ENCODE measurements around the gene ZNF276. TPM values are rescaled to one million over a fixed set of nuclear protein-coding genes. Genes with fewer than 3 reads are reported as not detected.
A peak's percentile ranks its signal among the peaks of the same experiment; 100 is the strongest.

Gene ZNF276
- total RNA-seq, 1 donor from 2014 or later, result 36.4 TPM

GRCh38 chr16:89739383-89739782 lies 18.0 kb downstream of the ZNF276 start:
- DNase-seq (ENCODE audit: low spot score), result no peak
- H3K9me3 Mint-ChIP-seq, result no peaks in the 10 kb centered on the region
- no peaks in the 10 kb centered on the region for H3K27me3 Mint-ChIP-seq (ENCODE audit: insufficient read depth)
- intact Hi-C loops (cut with micrococcal nuclease), result no loop called here
- peaks cover 15% of the 10 kb centered on the region for H3K4me1 Mint-ChIP-seq (ENCODE audit: low read depth)
- H3K27ac Mint-ChIP-seq, result no peak overlapping the region
- H3K36me3 Mint-ChIP-seq (ENCODE audit: low read depth), result peaks cover 54% of the 10 kb centered on the region
- no peak overlapping the region for H3K4me3 Mint-ChIP-seq

- Mint-ChIP-seq H3K4me3 (no peak overlapping the region), H3K27me3 (ENCODE audit: insufficient read depth) (no peaks in the 10 kb centered on the region), H3K36me3 (ENCODE audit: low read depth) (peaks cover 46% of the 10 kb centered on the region), H3K27ac (no peak overlapping the region), H3K9me3 (no peaks in the 10 kb centered on the region), H3K4me1 (ENCODE audit: low read depth) (peaks cover 15% of the 10 kb centered on the region)
- intact Hi-C loops (cut with micrococcal nuclease), result no loop called here
- no peak for DNase-seq (ENCODE audit: low spot score)
Measured at GRCh38 chr16:89741342-89742014, 20.1 kb downstream of the ZNF276 start.

- H3K27me3 Mint-ChIP-seq (ENCODE audit: insufficient read depth), result no peaks in the 10 kb centered on the region
- no peak for DNase-seq (ENCODE audit: low spot score)
- H3K36me3 Mint-ChIP-seq (ENCODE audit: low read depth), result peaks cover 35% of the 10 kb centered on the region
- H3K4me3 Mint-ChIP-seq, result no peak overlapping the region
- no peaks in the 10 kb centered on the region for H3K9me3 Mint-ChIP-seq
- H3K27ac Mint-ChIP-seq, result no peak overlapping the region
- intact Hi-C loops (cut with micrococcal nuclease), result no loop called here
- H3K4me1 Mint-ChIP-seq (ENCODE audit: low read depth), result peaks cover 1% of the 10 kb centered on the region
Measured at GRCh38 chr16:89742948-89743347, 21.6 kb downstream of the ZNF276 start.

GRCh38 chr16:89744813-89745212 lies 23.5 kb downstream of the ZNF276 start:
- no peak for DNase-seq (ENCODE audit: low spot score)
- intact Hi-C loops (cut with micrococcal nuclease), result no loop called here
- H3K36me3 Mint-ChIP-seq (ENCODE audit: low read depth), result peaks cover 29% of the 10 kb centered on the region
- H3K9me3 Mint-ChIP-seq, result no peaks in the 10 kb centered on the region
- no peaks in the 10 kb centered on the region for H3K27me3 Mint-ChIP-seq (ENCODE audit: insufficient read depth)
- H3K27ac Mint-ChIP-seq, result no peak overlapping the region
- peaks cover 5% of the 10 kb centered on the region for H3K4me1 Mint-ChIP-seq (ENCODE audit: low read depth)
- H3K4me3 Mint-ChIP-seq, result no peak overlapping the region

- H3K27ac Mint-ChIP-seq, result no peak overlapping the region
- no peaks in the 10 kb centered on the region for H3K9me3 Mint-ChIP-seq
Measured at GRCh38 chr16:89746043-89746442, 24.7 kb downstream of the ZNF276 start.

GRCh38 chr16:89748076-89748475 lies 26.7 kb downstream of the ZNF276 start:
- peaks cover 25% of the 10 kb centered on the region for H3K36me3 Mint-ChIP-seq (ENCODE audit: low read depth)
- intact Hi-C loops (cut with micrococcal nuclease), result no loop called here
- H3K4me3 Mint-ChIP-seq, result no peak overlapping the region

More at GRCh38 chr16:89746043-89746442, 24.7 kb downstream of the ZNF276 start:
- DNase-seq (ENCODE audit: low spot score), result no peak
- Mint-ChIP-seq H3K4me1 (ENCODE audit: low read depth) (peaks cover 7% of the 10 kb centered on the region), H3K4me3 (no peak overlapping the region), H3K36me3 (ENCODE audit: low read depth) (peaks cover 30% of the 10 kb centered on the region), H3K27me3 (ENCODE audit: insufficient read depth) (no peaks in the 10 kb centered on the region)
- intact Hi-C loops (cut with micrococcal nuclease), result no loop called here

GRCh38 chr16:89748921-89749320 lies 27.6 kb downstream of the ZNF276 start:
- no peak for DNase-seq (ENCODE audit: low spot score)
- no peak overlapping the region for H3K4me3 Mint-ChIP-seq
- H3K36me3 Mint-ChIP-seq (ENCODE audit: low read depth), result peaks cover 26% of the 10 kb centered on the region
- no peaks in the 10 kb centered on the region for H3K9me3 Mint-ChIP-seq
- H3K4me1 Mint-ChIP-seq (ENCODE audit: low read depth), result peaks cover 7% of the 10 kb centered on the region
- H3K27me3 Mint-ChIP-seq (ENCODE audit: insufficient read depth), result no peaks in the 10 kb centered on the region
- H3K27ac Mint-ChIP-seq, result no peak overlapping the region
- intact Hi-C loops (cut with micrococcal nuclease), result no loop called here

More at GRCh38 chr16:89748076-89748475, 26.7 kb downstream of the ZNF276 start:
- H3K4me1 Mint-ChIP-seq (ENCODE audit: low read depth), result peaks cover 7% of the 10 kb centered on the region
- H3K27ac Mint-ChIP-seq, result no peak overlapping the region
- H3K27me3 Mint-ChIP-seq (ENCODE audit: insufficient read depth), result no peaks in the 10 kb centered on the region
- no peaks in the 10 kb centered on the region for H3K9me3 Mint-ChIP-seq
- no peak for DNase-seq (ENCODE audit: low spot score)

- Mint-ChIP-seq H3K27ac (no peak overlapping the region), H3K4me1 (ENCODE audit: low read depth) (peaks cover 7% of the 10 kb centered on the region)
Measured at GRCh38 chr16:89749637-89750036, 28.3 kb downstream of the ZNF276 start.

GRCh38 chr16:89759746-89760340 lies 38.5 kb downstream of the ZNF276 start:
- no peak for DNase-seq (ENCODE audit: low spot score)
- H3K4me3 Mint-ChIP-seq, result no peak overlapping the region
- peaks cover 29% of the 10 kb centered on the region for H3K4me1 Mint-ChIP-seq (ENCODE audit: low read depth)
- intact Hi-C loops (cut with micrococcal nuclease), result no loop called here
- H3K27ac Mint-ChIP-seq, result peak overlapping the region; percentile 48
- H3K27me3 Mint-ChIP-seq (ENCODE audit: insufficient read depth), result no peaks in the 10 kb centered on the region
- peaks cover 42% of the 10 kb centered on the region for H3K36me3 Mint-ChIP-seq (ENCODE audit: low read depth)
- no peaks in the 10 kb centered on the region for H3K9me3 Mint-ChIP-seq

More at GRCh38 chr16:89749637-89750036, 28.3 kb downstream of the ZNF276 start:
- Mint-ChIP-seq H3K27me3 (ENCODE audit: insufficient read depth) (no peaks in the 10 kb centered on the region), H3K36me3 (ENCODE audit: low read depth) (peaks cover 21% of the 10 kb centered on the region), H3K4me3 (no peak overlapping the region), H3K9me3 (no peaks in the 10 kb centered on the region)
- intact Hi-C loops (cut with micrococcal nuclease), result no loop called here
- DNase-seq (ENCODE audit: low spot score), result no peak

- intact Hi-C loops (cut with micrococcal nuclease), result no loop called here
- peaks cover 37% of the 10 kb centered on the region for H3K4me1 Mint-ChIP-seq (ENCODE audit: low read depth)
- DNase-seq (ENCODE audit: low spot score), result no peak
- no peaks in the 10 kb centered on the region for H3K9me3 Mint-ChIP-seq
- no peaks in the 10 kb centered on the region for H3K27me3 Mint-ChIP-seq (ENCODE audit: insufficient read depth)
- peak overlapping the region; percentile 82 for H3K4me3 Mint-ChIP-seq
- peaks cover 40% of the 10 kb centered on the region for H3K36me3 Mint-ChIP-seq (ENCODE audit: low read depth)
- peak overlapping the region; percentile 84 for H3K27ac Mint-ChIP-seq
Measured at GRCh38 chr16:89761304-89761922, 40.1 kb downstream of the ZNF276 start.

- DNase-seq (ENCODE audit: low spot score), result peak; percentile 6
- H3K4me3 Mint-ChIP-seq, result peak overlapping the region; percentile 60
- intact Hi-C loops (cut with micrococcal nuclease), result no loop called here
- peak overlapping the region; percentile 57 for H3K27ac Mint-ChIP-seq
- H3K9me3 Mint-ChIP-seq, result no peaks in the 10 kb centered on the region
- H3K4me1 Mint-ChIP-seq (ENCODE audit: low read depth), result peaks cover 37% of the 10 kb centered on the region
- H3K27me3 Mint-ChIP-seq (ENCODE audit: insufficient read depth), result no peaks in the 10 kb centered on the region
- H3K36me3 Mint-ChIP-seq (ENCODE audit: low read depth), result peaks cover 46% of the 10 kb centered on the region
Measured at GRCh38 chr16:89764711-89765201, 43.4 kb downstream of the ZNF276 start.

- no peak for DNase-seq (ENCODE audit: low spot score)
- Mint-ChIP-seq H3K27me3 (ENCODE audit: insufficient read depth) (no peaks in the 10 kb centered on the region), H3K9me3 (no peaks in the 10 kb centered on the region), H3K36me3 (ENCODE audit: low read depth) (peaks cover 42% of the 10 kb centered on the region), H3K4me3 (no peak overlapping the region), H3K4me1 (ENCODE audit: low read depth) (peaks cover 34% of the 10 kb centered on the region), H3K27ac (peak overlapping the region; percentile 57)
- intact Hi-C loops (cut with micrococcal nuclease), result no loop called here
Measured at GRCh38 chr16:89765292-89765830, 44.0 kb downstream of the ZNF276 start.

- Mint-ChIP-seq H3K27me3 (ENCODE audit: insufficient read depth) (no peaks in the 10 kb centered on the region), H3K4me1 (ENCODE audit: low read depth) (peaks cover 2% of the 10 kb centered on the region), H3K4me3 (no peak overlapping the region), H3K36me3 (ENCODE audit: low read depth) (peaks cover 45% of the 10 kb centered on the region), H3K27ac (no peak overlapping the region), H3K9me3 (no peaks in the 10 kb centered on the region)
- DNase-seq (ENCODE audit: low spot score), result no peak
- intact Hi-C loops (cut with micrococcal nuclease), result no loop called here
Measured at GRCh38 chr16:89770367-89770766, 49.0 kb downstream of the ZNF276 start.
